22Rv1 (cell line): ENCODE measurements around the gene CFAP20.

Experiments used
- H3K27ac ChIP-seq: fragments of 450-650 bp; 2 replicates; pipeline ENCODE4 v1.5.1; 2017
- CTCF ChIP-seq: fragments of 450-650 bp; IDR thresholded peaks from 2 replicates; pipeline ENCODE4 v1.5.1; 2017; ENCODE audit warnings: mild to moderate bottlenecking
- ZFX ChIP-seq: fragments of 450-650 bp; IDR thresholded peaks from 2 replicates; pipeline ENCODE4 v1.6.1; 2017; ENCODE audit warnings: antibody characterized with exemption, borderline replicate concordance

CFAP20 gene

GRCh38 chr16:58129097-58129936 lies at the start of gene CFAP20:
Gene CFAP20, minus strand, starts transcription at chr16:58129381. Its CDS starts 266 bp downstream, at chr16:58129115.
- H3K27ac ChIP-seq: peak within 1 kb of the TSS; percentile 87
- TF ChIP-seq ZFX: no peak
- TF ChIP-seq CTCF: no peak

GRCh38 chr16:58177353-58177710 lies 48.2 kb upstream of the CFAP20 start:
- no peak overlapping the region for H3K27ac ChIP-seq
- TF ChIP-seq CTCF (no peak), ZFX (no peak)

- no peak overlapping the region for H3K27ac ChIP-seq
- no peak for TF ChIP-seq ZFX
- no peak for TF ChIP-seq CTCF
Measured at GRCh38 chr16:58176608-58177352, 47.6 kb upstream of the CFAP20 start.

- TF ChIP-seq ZFX: no peak
- TF ChIP-seq CTCF: no peak
- no peak overlapping the region for H3K27ac ChIP-seq
Measured at GRCh38 chr16:58170223-58170622, 41.0 kb upstream of the CFAP20 start.

- H3K27ac ChIP-seq: no peak overlapping the region
- TF ChIP-seq CTCF (no peak), ZFX (no peak)
Measured at GRCh38 chr16:58160855-58161254, 31.7 kb upstream of the CFAP20 start.

DNA sequence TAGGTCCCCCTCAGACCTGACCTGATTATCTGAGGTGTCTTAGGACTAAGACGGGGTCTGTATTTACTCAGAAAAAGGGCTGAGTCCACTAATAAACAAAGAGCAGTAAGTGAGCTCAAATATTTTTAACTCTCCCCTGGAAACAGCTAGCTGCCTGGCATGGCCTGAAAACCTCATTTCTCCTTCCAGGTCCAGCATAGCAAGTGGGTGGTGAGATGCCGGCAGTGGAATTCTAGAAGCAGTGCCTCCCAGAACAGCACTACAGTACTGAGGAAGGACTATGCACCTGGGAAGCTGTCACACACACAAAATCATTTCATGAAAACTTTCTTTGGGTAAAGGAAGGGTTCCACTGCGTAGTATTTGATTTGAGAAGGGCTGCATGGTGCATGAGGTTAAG lies 29.5 kb upstream of the CFAP20 start:
- H3K27ac ChIP-seq: no peak overlapping the region
- TF ChIP-seq CTCF (no peak), ZFX (no peak)
